ENCODE results near the gene LUZP2.

LUZP2 gene

DNA sequence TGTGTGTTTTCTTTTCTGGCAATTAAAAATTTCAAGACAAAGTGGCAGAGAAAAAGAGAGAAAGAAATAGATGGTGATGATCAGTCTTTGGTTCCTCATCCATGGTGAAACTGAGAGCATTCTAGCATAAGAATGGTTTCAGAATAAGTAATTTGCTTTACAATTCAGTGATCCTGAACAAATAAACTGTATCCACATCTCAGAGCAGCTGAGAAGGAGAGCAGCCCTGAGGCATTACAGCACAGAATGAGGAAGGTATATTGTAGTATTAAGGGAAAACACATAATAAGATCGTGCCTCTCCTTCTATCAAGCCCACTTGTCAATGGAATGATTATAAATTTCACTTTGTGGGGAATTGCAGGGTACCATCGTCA is 17.4 kb downstream of the LUZP2 start:
- no peak overlapping the region for H3K4me3 ChIP-seq (ENCODE audit: low read depth, low read length)
- no peak for DNase-seq (ENCODE audit: low read depth)
- TF ChIP-seq, protein P1, sequence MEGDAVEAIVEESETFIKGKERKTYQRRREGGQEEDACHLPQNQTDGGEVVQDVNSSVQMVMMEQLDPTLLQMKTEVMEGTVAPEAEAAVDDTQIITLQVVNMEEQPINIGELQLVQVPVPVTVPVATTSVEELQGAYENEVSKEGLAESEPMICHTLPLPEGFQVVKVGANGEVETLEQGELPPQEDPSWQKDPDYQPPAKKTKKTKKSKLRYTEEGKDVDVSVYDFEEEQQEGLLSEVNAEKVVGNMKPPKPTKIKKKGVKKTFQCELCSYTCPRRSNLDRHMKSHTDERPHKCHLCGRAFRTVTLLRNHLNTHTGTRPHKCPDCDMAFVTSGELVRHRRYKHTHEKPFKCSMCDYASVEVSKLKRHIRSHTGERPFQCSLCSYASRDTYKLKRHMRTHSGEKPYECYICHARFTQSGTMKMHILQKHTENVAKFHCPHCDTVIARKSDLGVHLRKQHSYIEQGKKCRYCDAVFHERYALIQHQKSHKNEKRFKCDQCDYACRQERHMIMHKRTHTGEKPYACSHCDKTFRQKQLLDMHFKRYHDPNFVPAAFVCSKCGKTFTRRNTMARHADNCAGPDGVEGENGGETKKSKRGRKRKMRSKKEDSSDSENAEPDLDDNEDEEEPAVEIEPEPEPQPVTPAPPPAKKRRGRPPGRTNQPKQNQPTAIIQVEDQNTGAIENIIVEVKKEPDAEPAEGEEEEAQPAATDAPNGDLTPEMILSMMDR (conservative IDR thresholded peaks at IDR 0.05; ENCODE audit: low read depth, low read length) = no peak

DNA sequence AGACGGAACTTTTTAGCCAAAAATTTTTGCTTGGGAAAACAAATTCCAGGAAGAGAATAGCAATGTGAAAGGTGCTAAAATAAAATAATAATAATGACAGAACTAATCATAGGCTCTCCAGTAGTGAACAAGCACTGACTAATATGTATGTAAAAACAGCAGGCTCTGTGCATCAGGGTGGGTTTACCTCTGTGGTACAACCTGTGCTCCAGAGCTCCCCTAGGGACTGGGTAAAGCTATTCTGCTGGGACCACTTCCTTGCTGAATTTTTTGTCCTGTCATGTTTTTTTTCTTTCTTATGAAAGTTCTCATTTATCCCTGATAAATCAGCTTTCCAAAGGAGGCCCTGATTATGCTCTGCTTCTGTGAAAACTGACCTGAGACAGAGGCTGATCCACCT is 18.8 kb downstream of the LUZP2 start:
- H3K4me3 ChIP-seq (ENCODE audit: low read depth, low read length) = no peak overlapping the region
- no peak for DNase-seq (ENCODE audit: low read depth)
- TF ChIP-seq, protein P1 (conservative IDR thresholded peaks at IDR 0.05; ENCODE audit: low read depth, low read length) = no peak

DNA sequence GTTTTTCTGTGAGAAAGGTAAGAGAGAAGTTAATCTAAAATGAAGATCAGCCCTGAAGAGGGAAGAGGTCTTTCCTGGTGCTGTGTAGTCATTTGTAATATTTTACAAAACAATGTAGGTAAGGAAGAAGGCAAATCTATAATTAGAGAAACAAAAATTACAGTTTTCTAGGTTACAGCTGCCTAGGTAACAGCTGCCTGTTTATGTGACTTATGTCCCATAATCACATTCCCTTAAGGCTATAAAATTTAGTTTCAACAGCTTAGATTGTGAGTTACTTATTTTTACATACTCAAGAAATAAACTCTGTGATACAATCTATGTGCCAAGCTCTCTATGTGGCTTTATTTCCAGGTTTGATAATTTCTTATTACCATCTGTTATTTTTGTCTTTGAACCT is 19.8 kb downstream of the LUZP2 start:
- TF ChIP-seq, protein P1 (conservative IDR thresholded peaks at IDR 0.05; ENCODE audit: low read depth, low read length) = no peak
- no peak for DNase-seq (ENCODE audit: low read depth)
- H3K4me3 ChIP-seq (ENCODE audit: low read depth, low read length) = no peak overlapping the region

DNA sequence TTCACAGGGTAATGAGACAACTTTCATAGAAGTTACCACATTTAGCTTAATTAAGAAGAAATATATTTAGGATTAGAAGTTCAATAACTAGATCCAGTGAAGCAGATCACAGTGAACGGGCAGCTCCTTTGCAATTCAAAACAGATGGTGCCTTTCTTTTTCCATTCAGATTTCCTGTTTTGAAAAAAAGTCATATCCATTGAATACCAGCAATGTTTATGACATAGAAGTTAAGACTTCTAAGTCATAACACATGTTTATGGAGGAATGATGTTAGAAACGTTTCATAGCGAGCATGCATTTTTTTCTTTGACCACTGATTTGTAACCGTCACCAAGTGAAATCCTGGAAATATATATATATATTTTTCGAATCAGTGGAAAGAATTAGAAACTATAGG is 24.7 kb downstream of the LUZP2 start:
- TF ChIP-seq, protein P1 (conservative IDR thresholded peaks at IDR 0.05; ENCODE audit: low read depth, low read length) = no peak
- DNase-seq (ENCODE audit: low read depth) = no peak
- H3K4me3 ChIP-seq (ENCODE audit: low read depth, low read length) = no peak overlapping the region

DNA sequence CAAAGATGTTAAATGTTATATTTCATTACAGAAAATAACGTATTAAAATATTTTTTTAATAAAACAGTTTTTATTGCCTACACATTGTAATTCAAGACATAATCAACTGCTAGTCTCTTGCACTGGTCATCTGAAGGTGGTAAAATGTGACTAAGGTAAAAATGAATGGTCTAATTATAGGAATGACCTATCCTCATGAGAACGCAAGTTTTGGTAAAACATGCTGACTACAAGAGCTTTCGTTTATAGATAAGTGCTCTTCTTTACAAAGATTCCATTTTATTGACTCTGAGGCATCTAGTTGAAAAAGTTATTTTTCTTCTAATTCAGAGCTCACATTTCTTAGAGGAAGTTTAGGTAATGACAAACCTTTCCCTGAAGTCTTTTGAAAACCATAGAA is 27.3 kb downstream of the LUZP2 start:
- no peak for DNase-seq (ENCODE audit: low read depth)
- TF ChIP-seq, protein P1 (conservative IDR thresholded peaks at IDR 0.05; ENCODE audit: low read depth, low read length) = no peak
- no peak overlapping the region for H3K4me3 ChIP-seq (ENCODE audit: low read depth, low read length)

DNA sequence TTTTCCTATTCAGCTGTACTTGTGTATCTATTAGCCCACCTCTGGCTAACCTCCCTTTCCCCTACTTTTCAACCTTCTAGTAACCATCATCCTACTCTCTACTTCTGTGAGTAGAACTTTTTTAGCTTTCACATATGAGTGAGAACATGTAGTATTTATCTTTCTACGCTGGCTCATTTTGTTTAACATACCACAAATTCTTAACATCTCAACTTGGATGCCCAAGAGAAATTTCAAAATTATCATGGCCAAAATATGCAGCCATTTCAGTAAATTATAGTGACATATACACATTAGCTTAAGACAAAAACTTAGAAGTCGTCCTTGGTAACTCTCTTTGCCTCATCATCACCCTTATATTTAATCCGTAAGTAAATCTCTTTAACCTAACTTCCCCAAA is 34.7 kb downstream of the LUZP2 start:
- peak; percentile 44 for DNase-seq (ENCODE audit: low read depth)
- TF ChIP-seq, protein P1 (conservative IDR thresholded peaks at IDR 0.05; ENCODE audit: low read depth, low read length) = no peak
- H3K4me3 ChIP-seq (ENCODE audit: low read depth, low read length) = no peak overlapping the region

DNA sequence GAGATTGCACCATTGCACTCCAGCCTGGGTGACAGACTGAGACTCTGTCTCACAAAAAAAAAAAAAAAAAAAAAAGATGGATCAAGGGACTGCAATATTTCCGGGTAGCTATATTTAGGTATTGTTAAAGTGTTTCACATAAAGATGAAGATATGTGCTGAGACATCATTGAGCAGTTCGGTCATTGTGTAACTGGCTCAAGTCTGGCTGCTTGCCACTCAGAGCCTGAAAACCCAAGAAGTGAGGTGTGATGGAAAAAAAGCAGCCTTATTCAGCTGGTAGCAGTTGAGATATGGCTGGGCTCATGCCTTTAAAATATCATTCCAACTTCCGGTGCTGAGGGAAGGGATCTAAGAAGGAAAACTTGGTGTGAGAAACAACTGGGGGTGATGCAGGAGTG is 46.9 kb downstream of the LUZP2 start:
- H3K4me3 ChIP-seq (ENCODE audit: low read depth, low read length) = no peak overlapping the region
- TF ChIP-seq, protein P1 (conservative IDR thresholded peaks at IDR 0.05; ENCODE audit: low read depth, low read length) = no peak
- peak; percentile 38 for DNase-seq (ENCODE audit: low read depth)
